ENCODE data around the gene KANSL2. TPM values are rescaled to one million over a fixed set of nuclear protein-coding genes. Genes with fewer than 3 reads are reported as not detected.

Gene KANSL2, protein sequence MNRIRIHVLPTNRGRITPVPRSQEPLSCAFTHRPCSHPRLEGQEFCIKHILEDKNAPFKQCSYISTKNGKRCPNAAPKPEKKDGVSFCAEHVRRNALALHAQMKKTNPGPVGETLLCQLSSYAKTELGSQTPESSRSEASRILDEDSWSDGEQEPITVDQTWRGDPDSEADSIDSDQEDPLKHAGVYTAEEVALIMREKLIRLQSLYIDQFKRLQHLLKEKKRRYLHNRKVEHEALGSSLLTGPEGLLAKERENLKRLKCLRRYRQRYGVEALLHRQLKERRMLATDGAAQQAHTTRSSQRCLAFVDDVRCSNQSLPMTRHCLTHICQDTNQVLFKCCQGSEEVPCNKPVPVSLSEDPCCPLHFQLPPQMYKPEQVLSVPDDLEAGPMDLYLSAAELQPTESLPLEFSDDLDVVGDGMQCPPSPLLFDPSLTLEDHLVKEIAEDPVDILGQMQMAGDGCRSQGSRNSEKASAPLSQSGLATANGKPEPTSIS
- 30.4 to 45.9 TPM (median 36.6 TPM) in 5 replicates for total RNA-seq (2022; extraction: Qiagen RNA extraction; ENCODE audit: low read depth)

DNA sequence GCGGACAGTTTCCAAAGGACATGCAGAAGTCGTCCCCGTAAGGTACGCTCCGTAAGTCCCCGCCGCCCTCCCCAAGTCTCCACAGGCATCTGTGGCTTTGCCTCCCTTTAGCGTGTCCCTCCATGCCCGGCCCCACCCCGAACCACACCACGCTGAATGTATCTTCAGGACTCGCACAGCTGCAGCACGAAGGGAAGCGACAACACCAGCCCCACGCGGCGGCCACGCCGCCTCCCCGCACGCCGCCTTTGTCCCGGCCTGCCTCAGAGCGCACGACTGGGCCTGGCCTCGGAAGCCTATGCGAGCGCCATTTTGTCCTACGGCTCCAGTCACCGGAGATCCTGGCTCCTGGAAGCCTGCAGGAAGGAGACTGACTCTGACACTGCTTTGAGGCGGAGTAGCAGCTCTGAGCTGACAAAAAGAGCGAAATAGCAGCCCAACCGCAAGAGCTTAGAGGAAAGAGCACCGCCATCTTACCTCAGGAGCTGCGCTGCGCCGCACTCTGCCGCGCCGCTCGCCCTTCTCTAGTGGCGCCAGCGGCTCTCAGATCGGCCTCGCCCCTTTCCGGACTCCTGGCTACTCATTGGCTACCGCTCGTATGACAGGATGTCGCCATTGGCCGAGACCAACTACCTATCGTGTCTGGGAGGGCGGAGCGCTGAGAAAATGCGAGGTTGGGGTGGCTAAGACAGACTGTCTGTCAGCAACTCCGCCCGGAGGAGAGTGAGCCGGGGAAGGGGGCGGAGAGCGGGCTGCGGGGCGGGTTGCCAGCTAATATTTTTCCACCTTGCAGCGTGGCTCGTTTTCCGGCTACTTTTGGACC is at the start of gene KANSL2:
Gene KANSL2, minus strand, starts transcription at position 529 of the 823 bp plus-strand sequence. CDS start 606 bp downstream, outside the sequence.

GRCh38 chr12:48716493-48717251 is 34.6 kb upstream of the KANSL2 start, which contains the start of gene CCNT1:
TSS of gene CCNT1 (minus strand) at chr12:48716707. CDS start at chr12:48716675, 32 bp downstream.

Other genes with a start within 250 kb of the KANSL2 start
- not detected in 5 replicates for gene ANP32D, start 209.7 kb downstream of the KANSL2 start, total RNA-seq (2022; extraction: Qiagen RNA extraction; ENCODE audit: low read depth)
- gene C12orf54, start 199.7 kb downstream of the KANSL2 start, total RNA-seq (2022; extraction: Qiagen RNA extraction; ENCODE audit: low read depth), result not detected in 5 replicates
- gene OR8S1, start 156.6 kb downstream of the KANSL2 start, total RNA-seq (2022; extraction: Qiagen RNA extraction; ENCODE audit: low read depth), result not detected in 5 replicates
- gene LALBA, start 112.2 kb downstream of the KANSL2 start, total RNA-seq (2022; extraction: Qiagen RNA extraction; ENCODE audit: low read depth), result not detected in 5 replicates
- 8.8 to 16.7 TPM (median 13.5 TPM) in 5 replicates for gene CCNT1, start 34.5 kb upstream of the KANSL2 start, total RNA-seq (2022; extraction: Qiagen RNA extraction; ENCODE audit: low read depth)
- gene ADCY6, start 106.9 kb upstream of the KANSL2 start, total RNA-seq (2022; extraction: Qiagen RNA extraction; ENCODE audit: low read depth), result 7.9 to 18.4 TPM (median 15.1 TPM) in 5 replicates
- 26.1 to 47.3 TPM (median 37.4 TPM) in 5 replicates for gene CACNB3, start 136.3 kb upstream of the KANSL2 start, total RNA-seq (2022; extraction: Qiagen RNA extraction; ENCODE audit: low read depth)
- 87.9 to 92.3 TPM (median 89.1 TPM) in 5 replicates for gene DDX23, start 169.9 kb upstream of the KANSL2 start, total RNA-seq (2022; extraction: Qiagen RNA extraction; ENCODE audit: low read depth)
- gene RND1, start 183.6 kb upstream of the KANSL2 start, total RNA-seq (2022; extraction: Qiagen RNA extraction; ENCODE audit: low read depth), result 7.4 to 10.7 TPM (median 8.7 TPM) in 5 replicates
- gene FKBP11, start 243.3 kb upstream of the KANSL2 start, total RNA-seq (2022; extraction: Qiagen RNA extraction; ENCODE audit: low read depth), result 53.2 to 60.0 TPM (median 56.4 TPM) in 5 replicates

All from A549 treated with ZK216348 at 1 μM for 4 hours (cell line).